Activated naive CD4-positive, alpha-beta T cell (primary cell): Measurements from ENCODE around the gene PRSS38.
A peak's percentile ranks its signal among the peaks of the same experiment; 100 is the strongest.

ENCODE experiments used
- DNase-seq, 4 experiments: peaks; one replicate each; lab custom pipeline; 2025; lab: John Stamatoyannopoulos, UW

Gene PRSS38

DNA sequence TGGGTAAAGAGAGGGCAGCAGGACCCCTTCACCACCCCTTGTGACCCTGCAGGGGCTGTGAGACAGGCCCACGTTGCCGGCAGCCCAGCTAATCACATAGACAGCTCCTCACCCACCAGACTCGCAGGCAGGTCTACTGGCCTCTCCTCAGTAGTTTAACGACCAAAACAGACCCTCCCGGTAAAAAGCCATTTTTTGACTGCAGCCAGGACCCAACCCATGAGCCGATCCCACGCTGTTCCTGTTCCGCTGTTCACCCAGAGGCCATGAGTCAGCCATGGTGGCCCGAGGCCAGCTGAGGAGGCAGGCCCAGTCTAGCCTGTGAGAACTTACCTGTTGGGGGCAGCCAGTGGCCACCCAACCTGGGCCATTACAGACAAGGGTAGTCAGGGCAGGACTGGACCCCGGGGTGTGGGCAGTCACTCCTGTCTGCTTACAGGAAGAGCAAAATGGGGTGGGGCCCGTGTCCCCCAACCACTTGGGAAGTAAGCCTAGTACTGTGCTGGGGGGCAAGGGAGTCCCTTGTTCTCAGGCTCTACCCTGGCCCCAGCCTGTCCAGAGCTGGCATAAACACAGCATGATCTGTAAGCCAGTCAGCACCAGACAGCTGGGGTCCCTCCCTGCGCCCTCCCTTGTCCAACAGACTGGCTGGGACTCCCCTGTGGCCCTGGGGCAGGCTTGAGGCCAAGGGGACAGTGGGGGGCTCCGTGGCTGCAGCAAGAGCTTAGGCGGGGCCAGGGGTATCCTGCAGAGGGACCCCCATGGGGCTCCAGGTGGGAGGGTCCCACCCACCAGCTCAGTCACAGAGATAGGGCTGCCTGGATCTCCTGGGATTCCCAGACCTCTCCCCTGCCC is 70.4 kb downstream of the PRSS38 start:
- no peak for DNase-seq

GRCh38 chr1:227886503-227886961 is 71.1 kb downstream of the PRSS38 start:
- no peak for DNase-seq

DNA sequence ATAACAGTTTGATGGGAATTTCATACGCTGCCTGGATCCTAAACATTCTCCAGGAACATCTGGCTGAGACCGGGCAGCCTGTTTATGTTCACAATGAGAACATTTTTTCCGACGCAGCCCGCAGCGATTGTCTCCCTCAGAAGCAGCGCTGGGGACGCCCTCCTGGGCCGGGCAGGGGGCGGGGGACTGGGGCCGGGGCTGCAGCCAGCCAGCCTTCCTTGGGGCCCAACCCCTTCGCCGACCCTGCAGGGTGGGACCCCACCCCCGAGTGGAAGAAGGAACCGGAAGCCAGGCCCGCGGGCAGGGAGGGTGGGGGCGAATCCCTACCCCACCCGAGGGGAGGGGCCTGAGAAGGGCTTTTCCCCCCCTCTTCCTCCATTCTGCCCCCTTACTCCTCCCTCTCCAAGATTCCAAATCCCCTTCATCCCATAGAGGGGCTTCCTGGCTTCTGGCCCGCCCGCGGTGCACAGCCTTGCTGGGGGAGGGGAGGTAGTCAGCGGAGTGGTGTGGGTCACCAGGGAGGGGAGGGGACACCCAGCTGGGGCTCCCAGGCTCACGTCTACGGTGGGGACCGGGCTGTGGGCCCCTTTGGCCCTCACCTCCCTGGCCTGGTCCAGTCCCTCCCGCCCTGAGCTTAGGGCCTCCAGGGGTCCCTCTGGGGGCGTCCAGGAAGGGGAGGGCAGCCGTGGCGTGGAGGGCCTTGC is 71.7 kb downstream of the PRSS38 start:
- peak in 1 of 4 experiments; percentile 41 for DNase-seq

DNA sequence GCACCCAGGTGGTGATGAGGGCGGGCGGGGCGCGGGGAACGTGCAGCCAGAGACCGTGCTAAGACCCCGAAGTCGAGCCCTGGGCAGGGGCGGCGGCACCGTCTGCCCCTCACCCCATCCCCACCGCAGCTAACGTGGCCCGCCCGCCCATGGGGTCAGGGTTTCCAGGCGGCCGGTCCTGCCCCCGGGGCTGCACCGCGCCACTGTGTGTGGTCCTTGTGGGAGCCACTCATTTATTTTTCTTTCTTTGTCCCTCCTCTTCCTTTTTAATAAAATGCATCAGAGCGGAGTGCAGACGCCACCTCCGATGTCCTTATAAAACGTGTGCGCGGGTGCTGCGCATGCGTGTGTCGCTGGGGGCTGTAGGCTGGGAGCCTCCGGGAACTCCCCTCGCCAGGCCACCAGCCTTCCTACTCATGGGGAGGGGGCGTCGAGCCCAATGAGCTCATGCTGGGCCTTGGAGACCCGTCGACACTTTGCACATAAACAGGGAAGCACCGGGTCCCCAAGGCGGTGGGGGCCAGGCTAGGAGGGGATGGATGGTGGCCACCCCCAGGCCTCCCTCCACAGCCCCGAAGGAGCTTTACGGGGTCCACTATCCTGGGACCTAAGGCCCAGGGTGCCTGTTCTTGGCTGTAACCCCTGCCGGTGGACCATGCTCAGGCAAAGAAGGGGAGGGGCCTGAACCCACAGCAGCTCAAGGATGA is 72.4 kb downstream of the PRSS38 start:
- no peak for DNase-seq

DNA sequence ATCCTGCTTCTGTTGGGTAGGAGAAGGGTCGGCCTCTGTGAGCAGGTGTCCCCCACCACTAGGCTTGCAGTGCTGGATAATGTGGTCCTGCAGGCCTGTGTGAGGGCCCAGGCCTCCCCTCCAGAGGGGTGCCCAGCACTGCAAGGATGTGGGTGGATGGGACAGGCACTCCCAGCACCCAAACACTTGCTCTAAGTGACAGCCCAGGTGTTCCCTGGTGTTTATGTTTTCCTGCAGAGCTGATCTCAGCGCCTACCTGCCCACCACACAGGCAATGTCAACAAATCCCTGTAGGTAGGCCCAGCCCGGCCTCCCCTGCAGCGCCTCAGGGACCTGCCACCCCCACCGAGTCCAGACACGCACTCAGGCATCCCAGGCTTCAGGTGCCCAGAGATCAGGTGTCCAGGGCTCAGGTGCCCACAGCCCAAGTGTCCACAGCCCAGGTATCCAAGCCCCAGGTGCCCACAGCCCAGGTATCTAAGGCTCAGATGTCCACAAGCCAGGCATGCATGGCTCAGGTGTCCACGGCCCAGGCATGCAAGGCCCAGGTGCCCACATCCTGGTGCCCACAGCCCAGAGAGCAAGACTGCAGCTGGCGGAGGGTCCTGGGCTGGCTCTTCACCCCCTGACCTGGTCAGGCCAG is 73.0 kb downstream of the PRSS38 start:
- DNase-seq, result no peak

GRCh38 chr1:227889047-227889862 is 73.8 kb downstream of the PRSS38 start:
- no peak for DNase-seq

GRCh38 chr1:227889863-227890405 is 74.5 kb downstream of the PRSS38 start:
- no peak for DNase-seq

GRCh38 chr1:227890451-227891222 is 75.2 kb downstream of the PRSS38 start:
- DNase-seq, result no peak

DNA sequence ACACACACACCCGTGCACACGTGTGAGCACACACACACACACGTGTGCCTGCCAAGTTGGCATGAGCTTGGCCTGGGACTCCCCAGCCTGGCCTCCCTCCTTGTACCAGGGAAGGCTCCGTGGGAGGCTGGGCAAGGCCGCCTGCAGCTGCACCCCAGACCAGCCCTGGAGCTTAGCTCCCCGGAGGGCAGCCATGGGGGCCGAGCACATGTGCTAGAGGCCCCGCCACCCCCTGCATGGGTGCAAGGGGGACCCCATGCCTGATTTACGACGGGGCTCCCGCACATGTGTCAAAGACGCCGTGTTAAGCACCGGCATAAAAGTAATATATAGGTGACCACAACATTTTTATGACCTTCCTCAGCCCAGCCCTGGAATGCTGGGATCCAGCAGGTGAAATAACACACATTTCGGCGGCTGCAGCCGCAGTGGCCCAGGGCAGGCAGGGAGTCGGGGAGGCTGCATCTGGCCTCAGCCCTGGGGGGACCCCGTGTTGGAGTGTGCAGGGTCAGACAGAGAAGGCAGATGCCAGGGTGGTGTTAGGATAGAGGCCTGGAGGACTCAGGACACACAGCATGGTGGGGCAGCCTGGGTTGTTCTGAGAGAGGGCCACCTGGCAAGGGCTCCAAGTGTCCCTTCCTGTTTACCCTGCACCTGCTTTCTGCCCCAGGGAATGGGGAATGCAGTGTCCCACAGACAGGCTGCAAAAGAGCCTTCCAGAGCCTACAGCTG is 75.9 kb downstream of the PRSS38 start:
- no peak for DNase-seq

GRCh38 chr1:227891955-227892488 is 76.5 kb downstream of the PRSS38 start:
- no peak for DNase-seq

- DNase-seq, result no peak
Observed at GRCh38 chr1:227892489-227893299, 77.2 kb downstream of the PRSS38 start.

DNA sequence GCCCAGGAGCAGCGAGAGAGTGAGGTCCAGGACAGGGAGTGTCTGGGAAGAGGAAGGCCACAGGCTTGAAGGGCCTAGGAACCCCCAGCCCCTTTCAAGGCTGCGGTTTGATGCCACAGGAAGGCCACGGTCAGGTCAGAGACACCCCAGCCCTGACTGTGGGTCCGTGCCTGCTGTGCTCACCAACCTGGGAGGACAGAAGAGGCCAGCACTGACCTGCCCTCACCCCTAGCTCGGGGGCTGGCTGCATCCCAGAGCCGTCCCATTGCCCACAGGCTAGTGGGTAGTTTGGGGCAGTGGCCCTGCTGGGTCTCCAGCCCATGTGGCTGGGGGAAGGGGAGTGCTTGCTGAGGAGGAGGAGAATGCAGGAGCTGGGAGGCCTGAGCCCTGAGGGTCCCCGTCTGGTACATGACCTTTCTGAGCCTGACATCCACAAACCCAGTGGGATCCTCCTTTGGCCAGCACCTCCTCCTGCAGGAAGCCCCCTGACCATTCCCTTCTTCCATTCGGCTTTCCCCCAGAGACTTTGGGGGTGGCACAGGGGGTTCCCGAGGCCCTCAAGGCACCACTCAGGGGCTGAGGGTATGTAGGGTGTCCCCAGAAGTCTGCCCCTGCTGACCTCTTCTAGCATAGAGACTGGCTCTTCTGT is 77.9 kb downstream of the PRSS38 start:
- DNase-seq, result no peak

- no peak for DNase-seq
Observed at GRCh38 chr1:227893949-227894721, 78.7 kb downstream of the PRSS38 start.

GRCh38 chr1:227894831-227895451 is 79.5 kb downstream of the PRSS38 start:
- no peak for DNase-seq
